VCaP (cell line): ENCODE measurements around the gene PCDH11Y.
"Not testable (repeated sequence)": the region's sequence is repeated elsewhere in the genome, so short reads cannot be mapped to it uniquely, and the experiment has no call there.

ENCODE experiments used
- H3K27ac ChIP-seq: fragments of 450-650 bp; 2 replicates; pipeline ENCODE4 v1.5.1; 2017

Gene PCDH11Y, protein sequence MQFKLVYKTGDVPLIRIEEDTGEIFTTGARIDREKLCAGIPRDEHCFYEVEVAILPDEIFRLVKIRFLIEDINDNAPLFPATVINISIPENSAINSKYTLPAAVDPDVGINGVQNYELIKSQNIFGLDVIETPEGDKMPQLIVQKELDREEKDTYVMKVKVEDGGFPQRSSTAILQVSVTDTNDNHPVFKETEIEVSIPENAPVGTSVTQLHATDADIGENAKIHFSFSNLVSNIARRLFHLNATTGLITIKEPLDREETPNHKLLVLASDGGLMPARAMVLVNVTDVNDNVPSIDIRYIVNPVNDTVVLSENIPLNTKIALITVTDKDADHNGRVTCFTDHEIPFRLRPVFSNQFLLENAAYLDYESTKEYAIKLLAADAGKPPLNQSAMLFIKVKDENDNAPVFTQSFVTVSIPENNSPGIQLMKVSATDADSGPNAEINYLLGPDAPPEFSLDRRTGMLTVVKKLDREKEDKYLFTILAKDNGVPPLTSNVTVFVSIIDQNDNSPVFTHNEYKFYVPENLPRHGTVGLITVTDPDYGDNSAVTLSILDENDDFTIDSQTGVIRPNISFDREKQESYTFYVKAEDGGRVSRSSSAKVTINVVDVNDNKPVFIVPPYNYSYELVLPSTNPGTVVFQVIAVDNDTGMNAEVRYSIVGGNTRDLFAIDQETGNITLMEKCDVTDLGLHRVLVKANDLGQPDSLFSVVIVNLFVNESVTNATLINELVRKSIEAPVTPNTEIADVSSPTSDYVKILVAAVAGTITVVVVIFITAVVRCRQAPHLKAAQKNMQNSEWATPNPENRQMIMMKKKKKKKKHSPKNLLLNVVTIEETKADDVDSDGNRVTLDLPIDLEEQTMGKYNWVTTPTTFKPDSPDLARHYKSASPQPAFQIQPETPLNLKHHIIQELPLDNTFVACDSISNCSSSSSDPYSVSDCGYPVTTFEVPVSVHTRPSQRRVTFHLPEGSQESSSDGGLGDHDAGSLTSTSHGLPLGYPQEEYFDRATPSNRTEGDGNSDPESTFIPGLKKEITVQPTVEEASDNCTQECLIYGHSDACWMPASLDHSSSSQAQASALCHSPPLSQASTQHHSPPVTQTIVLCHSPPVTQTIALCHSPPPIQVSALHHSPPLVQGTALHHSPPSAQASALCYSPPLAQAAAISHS (N-terminal part only)

GRCh38 chrY:5000057-5000456 lies at the start of gene PCDH11Y:
Gene PCDH11Y (plus strand): TSS chrY:5000296. CDS start chrY:5057100, 56,804 bp downstream.
- H3K27ac ChIP-seq, result not testable (repeated sequence)

DNA sequence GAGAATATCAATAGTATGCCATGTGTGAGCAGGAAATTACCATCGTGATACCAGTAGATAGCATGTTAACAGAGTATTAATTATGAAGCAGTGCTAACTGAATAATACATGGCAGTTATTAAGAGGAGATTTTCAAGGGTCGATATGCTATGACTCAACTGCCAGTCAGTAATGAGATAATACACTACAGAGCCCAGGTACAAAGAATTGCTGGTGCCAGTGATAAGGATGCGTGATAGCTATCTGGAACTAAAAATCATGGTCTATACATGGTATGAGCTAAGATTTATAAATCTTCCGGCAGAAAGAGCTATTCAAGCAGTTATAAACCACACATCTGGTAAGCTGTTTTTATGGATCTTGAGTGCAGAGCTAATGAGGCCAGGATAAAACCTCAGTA lies 32.2 kb upstream of the PCDH11Y start:
- not testable (repeated sequence) for H3K27ac ChIP-seq

GRCh38 chrY:4991743-4992400 lies 8.2 kb upstream of the PCDH11Y start:
- H3K27ac ChIP-seq, result not testable (repeated sequence)

DNA sequence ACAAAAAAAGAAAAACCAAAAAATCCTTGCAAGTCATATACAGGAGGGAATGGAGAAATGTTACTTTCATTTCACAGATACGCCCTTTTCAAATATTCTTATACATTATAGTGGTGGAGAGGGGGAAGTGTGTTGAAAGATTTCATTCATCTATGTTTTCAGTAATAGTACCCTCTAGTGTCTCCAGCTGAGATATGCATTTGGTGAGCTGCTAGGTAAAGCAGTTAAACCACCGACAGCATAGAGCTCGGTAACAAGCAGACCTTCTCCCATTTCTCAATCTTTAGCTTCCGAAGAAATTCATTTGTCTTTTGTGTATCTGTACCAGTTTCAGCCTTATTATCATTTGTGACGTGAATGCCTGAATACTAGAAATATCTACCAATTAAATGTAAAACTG lies 5.2 kb upstream of the PCDH11Y start:
- not testable (repeated sequence) for H3K27ac ChIP-seq

GRCh38 chrY:5002476-5003184 lies 2.5 kb downstream of the PCDH11Y start:
- H3K27ac ChIP-seq, result not testable (repeated sequence)

- not testable (repeated sequence) for H3K27ac ChIP-seq
Measured at GRCh38 chrY:5038972-5039523, 39.0 kb downstream of the PCDH11Y start.

DNA sequence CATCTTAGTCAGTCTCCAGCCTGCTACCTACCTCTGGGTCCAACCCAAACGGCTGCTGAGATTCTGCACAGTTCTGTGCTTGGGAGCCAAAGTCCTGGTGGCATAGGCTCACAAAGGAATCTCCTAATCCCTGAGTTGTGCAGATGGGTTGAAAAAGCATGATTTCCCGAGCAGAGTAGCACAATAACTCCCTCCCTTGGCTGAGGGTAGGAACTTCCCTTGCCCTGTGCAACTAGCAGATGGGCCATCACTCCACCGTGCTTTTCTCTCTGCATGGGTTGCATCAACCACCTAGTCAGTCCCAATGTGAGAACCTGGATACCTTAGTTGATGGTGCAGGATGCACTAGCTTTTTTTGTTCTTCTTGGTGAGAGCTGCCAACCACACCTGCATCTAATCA lies 82.9 kb downstream of the PCDH11Y start:
- H3K27ac ChIP-seq, result not testable (repeated sequence)

DNA sequence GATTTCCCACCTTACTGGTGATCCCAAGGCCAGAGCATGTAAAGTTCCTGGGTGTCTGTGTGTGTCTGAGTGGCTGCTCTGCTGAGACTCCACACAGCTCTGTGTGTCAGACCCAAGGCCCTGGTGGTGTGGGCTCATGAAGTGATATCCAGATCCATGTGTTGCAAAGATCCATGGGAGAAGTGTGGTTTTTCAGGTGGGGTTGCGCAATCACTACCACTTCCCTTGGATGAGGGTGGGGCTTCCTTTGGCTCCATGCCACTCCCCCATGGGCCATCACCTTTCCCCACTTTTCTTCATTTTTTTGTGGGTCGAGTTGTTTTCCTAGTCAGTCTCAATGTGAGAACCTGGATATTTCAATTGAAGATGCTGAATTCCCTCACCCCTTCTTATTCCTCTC lies 182.9 kb downstream of the PCDH11Y start:
- not testable (repeated sequence) for H3K27ac ChIP-seq

GRCh38 chrY:5215116-5215515 lies 215.0 kb downstream of the PCDH11Y start:
- H3K27ac ChIP-seq, result not testable (repeated sequence)

DNA sequence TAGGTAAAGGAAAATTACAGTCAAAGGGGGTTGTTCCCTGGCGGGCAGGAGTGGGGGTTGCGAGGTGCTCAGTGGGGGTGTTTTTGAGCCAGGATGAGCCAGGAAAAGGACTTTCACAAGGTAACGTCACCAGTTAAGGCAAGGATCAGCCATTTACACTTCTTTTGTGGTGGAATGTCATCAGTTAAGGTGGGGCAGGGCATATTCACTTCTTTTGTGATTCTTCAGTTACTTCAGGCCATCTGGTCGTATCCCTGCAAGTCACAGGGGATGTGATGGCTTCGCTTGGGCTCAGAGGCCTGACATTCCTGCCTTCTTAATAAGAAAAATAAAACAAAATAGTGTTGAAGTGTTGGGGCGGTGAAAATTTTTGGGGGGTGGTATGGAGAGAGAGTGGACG lies 324.8 kb downstream of the PCDH11Y start:
- H3K27ac ChIP-seq, result not testable (repeated sequence)

GRCh38 chrY:5342220-5342619 lies 342.1 kb downstream of the PCDH11Y start:
- not testable (repeated sequence) for H3K27ac ChIP-seq

DNA sequence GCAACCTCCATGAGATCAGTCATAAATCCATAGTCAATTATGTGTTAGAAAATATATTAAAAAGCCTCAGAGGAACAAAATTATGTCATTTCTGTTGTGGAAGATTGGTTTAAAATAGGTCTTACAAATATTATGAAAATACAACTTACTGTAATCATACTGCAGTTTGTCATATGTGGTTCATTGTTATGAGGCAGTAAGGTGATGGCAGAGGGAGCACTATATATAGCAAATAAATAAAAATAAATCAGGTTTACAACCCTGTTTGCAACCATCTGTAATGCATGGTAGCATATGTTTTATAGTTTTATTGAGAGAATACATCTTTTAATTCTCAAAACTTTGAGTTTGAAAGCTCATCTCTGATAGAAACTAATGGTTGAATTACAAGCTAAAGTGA lies 543.6 kb downstream of the PCDH11Y start:
- H3K27ac ChIP-seq, result not testable (repeated sequence)

- H3K27ac ChIP-seq, result not testable (repeated sequence)
Measured at GRCh38 chrY:5638589-5638988, 638.5 kb downstream of the PCDH11Y start.

DNA sequence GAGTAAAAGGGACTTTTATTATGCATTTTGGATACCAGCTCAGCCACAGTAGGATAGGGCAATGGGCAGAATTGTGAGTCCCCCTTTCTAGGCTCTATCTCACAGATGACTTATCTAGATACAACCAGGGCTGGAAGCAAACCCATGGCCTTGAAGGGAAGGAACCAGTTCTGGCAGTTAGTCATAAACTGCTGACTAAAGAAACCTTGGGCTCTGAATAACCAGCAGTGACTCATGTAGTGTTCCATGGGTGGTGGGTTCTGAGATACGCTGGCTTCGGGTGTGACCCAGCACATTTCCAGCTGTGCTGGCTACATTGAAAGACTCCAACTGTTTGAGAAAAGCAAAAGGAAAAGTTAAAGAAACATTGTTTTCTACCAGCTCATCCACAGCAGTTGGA lies 679.2 kb downstream of the PCDH11Y start:
- not testable (repeated sequence) for H3K27ac ChIP-seq

- H3K27ac ChIP-seq, result not testable (repeated sequence)
Measured at GRCh38 chrY:5708727-5709126, 708.6 kb downstream of the PCDH11Y start.

DNA sequence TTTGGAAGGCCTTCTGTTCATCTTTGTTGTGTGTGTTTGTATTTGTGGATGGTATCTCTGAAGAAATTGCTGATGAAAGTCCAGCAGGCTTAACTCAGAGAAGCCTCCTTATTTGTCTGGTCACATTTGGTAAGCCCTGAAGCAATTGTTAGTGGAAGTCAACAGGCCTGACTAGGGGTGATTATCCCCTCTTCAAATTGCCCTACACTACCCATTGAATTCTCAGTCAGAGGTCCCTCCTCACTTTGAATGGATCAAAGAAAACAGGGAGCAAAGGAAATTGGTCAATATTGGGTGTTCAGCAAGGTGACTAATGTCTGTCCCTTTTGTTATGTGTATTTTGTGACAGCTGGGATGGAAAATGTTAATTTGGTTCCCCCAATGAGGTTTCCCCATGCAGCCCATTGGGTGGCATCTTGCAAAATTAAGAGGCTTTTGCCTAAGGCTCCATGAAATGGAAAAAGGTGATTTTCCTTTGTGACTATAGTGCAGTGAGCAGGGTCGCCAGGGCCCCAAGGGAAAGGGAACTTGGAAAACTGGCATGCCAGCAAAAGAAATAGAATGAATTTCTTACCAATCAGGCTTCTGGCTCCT lies 709.8 kb downstream of the PCDH11Y start:
- not testable (repeated sequence) for H3K27ac ChIP-seq
